Activated CD8-positive, alpha-beta T cell treated with anti-CD3 and anti-CD28 coated beads for 36 hours (primary cell): ENCODE measurements around the gene COBL. TPM values are rescaled to one million over a fixed set of nuclear protein-coding genes. Genes with fewer than 3 reads are reported as not detected.
A peak's percentile ranks its signal among the peaks of the same experiment; 100 is the strongest.

Experiments
- ATAC-seq: fragments of 200-7000 bp; cut with Tn5 transposase; one replicate; pipeline ENCODE4 v1.10.0; 2021; ENCODE audit warnings: mild to moderate bottlenecking, moderate library complexity
- CTCF ChIA-PET: fragments of 350-600 bp; sonication (Branson Sonifier 250); formaldehyde crosslinking; loops from one replicate; lab custom pipeline; 2021; ENCODE audit warnings: antibody characterized with exemption; lab: Charles Lee
- POLR2A ChIA-PET: fragments of 350-600 bp; sonication (Branson Sonifier 250); formaldehyde crosslinking; loops from one replicate; lab custom pipeline; 2021; ENCODE audit warnings: antibody characterized with exemption; lab: Charles Lee
- DNase-seq: peaks from one replicate; pipeline ENCODE4 v3.0.0-alpha.2; 2020
- H3K27ac Mint-ChIP-seq: one replicate; pipeline ENCODE4 v1.8.0; 2021; ENCODE audit warnings: mild to moderate bottlenecking, mixed read lengths
- H3K27me3 Mint-ChIP-seq: one replicate; pipeline ENCODE4 v1.8.0; 2021; ENCODE audit warnings: mixed read lengths
- H3K36me3 Mint-ChIP-seq: one replicate; pipeline ENCODE4 v1.8.0; 2021; ENCODE audit warnings: low read depth, mixed read lengths
- H3K4me1 Mint-ChIP-seq: one replicate; pipeline ENCODE4 v1.8.0; 2021; ENCODE audit warnings: low read depth, mixed read lengths
- H3K4me3 Mint-ChIP-seq: one replicate; pipeline ENCODE4 v1.8.0; 2021; ENCODE audit warnings: mild to moderate bottlenecking, moderate library complexity, mixed read lengths
- H3K9me3 Mint-ChIP-seq: one replicate; pipeline ENCODE4 v1.8.0; 2021; ENCODE audit warnings: mixed read lengths
- intact Hi-C: fragments of 100-400 bp; cut with micrococcal nuclease; formaldehyde crosslinking; loops from one replicate; pipeline ENCODE4 v1.10.0; 2022
- total RNA-seq, 2 experiments: library from RNA; stranded (reverse); gene quantifications; one replicate each; pipeline ENCODE4 v1.2.3, GENCODE V29; 2021
- TF ChIP-seq, protein P1 (sequence below): fragments of 200-600 bp; IDR thresholded peaks from one replicate; pipeline ENCODE4 v1.8.0; 2022; ENCODE audit warnings: antibody characterized with exemption, mild to moderate bottlenecking

COBL gene
- total RNA-seq = not detected

GRCh38 chr7:51316666-51317581, at the start of gene COBL:
COBL (minus strand) TSS chr7:51316809; CDS start chr7:51316633, 176 bp downstream.
- H3K27me3 Mint-ChIP-seq = peaks cover 34% of the 10 kb centered on the region
- ATAC-seq = no peak

DNA sequence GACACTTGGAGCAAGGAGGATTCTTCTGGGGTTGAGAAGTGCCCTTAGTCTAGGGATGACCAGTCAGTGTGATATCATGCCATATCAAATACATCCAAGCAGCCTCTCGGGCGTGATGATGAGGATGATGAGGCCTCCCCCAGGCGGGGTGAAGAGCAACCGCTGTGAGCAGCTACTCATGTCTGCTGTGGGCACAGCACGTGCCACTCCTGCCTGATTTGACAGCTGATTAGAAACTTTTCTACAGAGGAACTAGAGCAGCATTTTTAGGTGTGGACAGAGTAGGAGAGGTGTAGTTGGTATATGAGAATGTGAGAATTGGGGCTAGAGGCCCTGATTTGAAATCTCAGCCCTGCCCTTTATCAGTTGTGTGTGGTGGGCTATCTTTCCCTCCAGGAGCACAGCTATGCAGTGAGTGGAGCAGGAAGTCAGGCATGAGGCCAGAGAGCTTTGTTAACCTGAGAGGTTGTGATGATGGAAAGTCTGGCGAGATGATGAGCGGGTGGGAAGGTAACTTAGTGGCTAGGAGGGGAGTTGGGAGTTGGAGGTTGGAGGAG, 49.6 kb upstream of the COBL start:
- H3K9me3 Mint-ChIP-seq = no peaks in the 10 kb centered on the region
- intact Hi-C loops = no loop called here

More at GRCh38 chr7:51316666-51317581, at the start of gene COBL:
- Mint-ChIP-seq H3K4me1 (peaks cover 3% of the 10 kb centered on the region), H3K36me3 (no peaks in the 10 kb centered on the region), H3K27ac (no peak within 1 kb of the TSS), H3K4me3 (peak within 1 kb of the TSS; percentile 31), H3K9me3 (no peaks in the 10 kb centered on the region)
- intact Hi-C loops = no loop called here
- DNase-seq = no peak
- ChIA-PET CTCF (no interaction called here), POLR2A (no interaction called here)
- TF ChIP-seq, protein P1, sequence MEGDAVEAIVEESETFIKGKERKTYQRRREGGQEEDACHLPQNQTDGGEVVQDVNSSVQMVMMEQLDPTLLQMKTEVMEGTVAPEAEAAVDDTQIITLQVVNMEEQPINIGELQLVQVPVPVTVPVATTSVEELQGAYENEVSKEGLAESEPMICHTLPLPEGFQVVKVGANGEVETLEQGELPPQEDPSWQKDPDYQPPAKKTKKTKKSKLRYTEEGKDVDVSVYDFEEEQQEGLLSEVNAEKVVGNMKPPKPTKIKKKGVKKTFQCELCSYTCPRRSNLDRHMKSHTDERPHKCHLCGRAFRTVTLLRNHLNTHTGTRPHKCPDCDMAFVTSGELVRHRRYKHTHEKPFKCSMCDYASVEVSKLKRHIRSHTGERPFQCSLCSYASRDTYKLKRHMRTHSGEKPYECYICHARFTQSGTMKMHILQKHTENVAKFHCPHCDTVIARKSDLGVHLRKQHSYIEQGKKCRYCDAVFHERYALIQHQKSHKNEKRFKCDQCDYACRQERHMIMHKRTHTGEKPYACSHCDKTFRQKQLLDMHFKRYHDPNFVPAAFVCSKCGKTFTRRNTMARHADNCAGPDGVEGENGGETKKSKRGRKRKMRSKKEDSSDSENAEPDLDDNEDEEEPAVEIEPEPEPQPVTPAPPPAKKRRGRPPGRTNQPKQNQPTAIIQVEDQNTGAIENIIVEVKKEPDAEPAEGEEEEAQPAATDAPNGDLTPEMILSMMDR = no peak

GRCh38 chr7:51357821-51358220, 41.2 kb upstream of the COBL start:
- TF ChIP-seq, protein P1 = no peak
- Mint-ChIP-seq H3K27ac (no peak overlapping the region), H3K4me1 (no peaks in the 10 kb centered on the region), H3K27me3 (no peaks in the 10 kb centered on the region), H3K9me3 (peaks cover 4% of the 10 kb centered on the region), H3K36me3 (no peaks in the 10 kb centered on the region), H3K4me3 (no peak overlapping the region)
- intact Hi-C loops = no loop called here
- ChIA-PET POLR2A (no interaction called here), CTCF (interaction anchor here (0.7 kb wide), 1 partner anchor 175 kb away, joined by 3 read pairs; no protein-coding TSS in a partner anchor)
- ATAC-seq = no peak
- DNase-seq = no peak

More for the DNA sequence above, 49.6 kb upstream of the COBL start:
- H3K27ac Mint-ChIP-seq = no peak overlapping the region
- DNase-seq = no peak
- TF ChIP-seq, protein P1 = no peak
- CTCF ChIA-PET = interaction anchor here (0.6 to 5.9 kb wide), 4 partner anchors 139 to 211 kb away, joined by 3 to 81 read pairs (median 3); no protein-coding TSS in a partner anchor
- H3K36me3 Mint-ChIP-seq = no peaks in the 10 kb centered on the region
- POLR2A ChIA-PET = no interaction called here
- H3K4me3 Mint-ChIP-seq = no peak overlapping the region
- no peaks in the 10 kb centered on the region for H3K27me3 Mint-ChIP-seq
- H3K4me1 Mint-ChIP-seq = no peaks in the 10 kb centered on the region
- ATAC-seq = no peak

- ATAC-seq (no peak), DNase-seq (no peak)
Observed at GRCh38 chr7:51356849-51357516, 40.4 kb upstream of the COBL start.

More at GRCh38 chr7:51356849-51357516, 40.4 kb upstream of the COBL start:
- Mint-ChIP-seq H3K27me3 (no peaks in the 10 kb centered on the region), H3K36me3 (no peaks in the 10 kb centered on the region), H3K9me3 (peaks cover 4% of the 10 kb centered on the region), H3K4me3 (no peak overlapping the region), H3K27ac (no peak overlapping the region), H3K4me1 (no peaks in the 10 kb centered on the region)
- CTCF ChIA-PET = interaction anchor here (0.7 kb wide), 1 partner anchor 194 kb away, joined by 3 read pairs; no protein-coding TSS in a partner anchor
- intact Hi-C loops = no loop called here
- TF ChIP-seq, protein P1 = no peak
- POLR2A ChIA-PET = no interaction called here
